ENCODE measurements around the gene ADGRV1.
"Not testable (repeated sequence)": the region's sequence is repeated elsewhere in the genome, so short reads cannot be mapped to it uniquely, and the experiment has no call there.

Gene ADGRV1

DNA sequence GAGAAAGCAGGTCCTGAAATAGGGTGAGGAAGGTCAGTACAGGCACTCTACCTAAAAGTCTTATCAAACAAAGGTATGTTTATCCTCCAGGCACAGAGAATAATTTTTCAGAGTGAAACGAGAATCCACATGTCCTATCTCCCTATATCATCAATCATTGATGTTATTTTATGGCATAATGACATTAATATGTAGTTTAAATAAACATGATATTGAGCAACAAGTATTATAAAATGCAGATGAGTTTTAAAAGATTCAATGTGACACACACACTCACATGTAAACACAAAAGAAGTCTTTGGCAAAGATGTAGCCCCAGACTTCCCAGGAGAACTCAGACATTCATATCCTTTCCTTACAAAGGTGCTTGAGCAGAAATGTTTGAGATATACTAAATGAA lies 389.1 kb downstream of the ADGRV1 start:
- no peak for DNase-seq (ENCODE audit: low read depth)

DNA sequence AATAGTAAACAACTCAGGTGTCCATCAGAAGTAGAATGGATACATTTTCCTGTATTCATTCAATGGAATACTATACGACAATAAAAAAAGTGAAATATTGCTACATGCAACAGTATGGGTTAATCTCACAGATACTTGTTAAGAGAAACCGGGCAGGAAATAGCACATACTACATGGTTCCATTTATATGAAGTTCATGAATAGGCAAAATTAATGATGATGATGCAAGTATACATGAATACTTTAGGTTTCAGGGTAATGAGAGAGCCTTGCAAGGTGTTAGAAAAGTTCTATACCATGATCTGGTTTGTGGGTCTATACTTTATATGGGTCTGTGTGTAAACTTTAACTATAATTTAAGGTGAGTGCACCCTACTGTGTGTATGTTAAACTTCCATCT lies 390.4 kb downstream of the ADGRV1 start:
- DNase-seq (ENCODE audit: low read depth): no peak

DNA sequence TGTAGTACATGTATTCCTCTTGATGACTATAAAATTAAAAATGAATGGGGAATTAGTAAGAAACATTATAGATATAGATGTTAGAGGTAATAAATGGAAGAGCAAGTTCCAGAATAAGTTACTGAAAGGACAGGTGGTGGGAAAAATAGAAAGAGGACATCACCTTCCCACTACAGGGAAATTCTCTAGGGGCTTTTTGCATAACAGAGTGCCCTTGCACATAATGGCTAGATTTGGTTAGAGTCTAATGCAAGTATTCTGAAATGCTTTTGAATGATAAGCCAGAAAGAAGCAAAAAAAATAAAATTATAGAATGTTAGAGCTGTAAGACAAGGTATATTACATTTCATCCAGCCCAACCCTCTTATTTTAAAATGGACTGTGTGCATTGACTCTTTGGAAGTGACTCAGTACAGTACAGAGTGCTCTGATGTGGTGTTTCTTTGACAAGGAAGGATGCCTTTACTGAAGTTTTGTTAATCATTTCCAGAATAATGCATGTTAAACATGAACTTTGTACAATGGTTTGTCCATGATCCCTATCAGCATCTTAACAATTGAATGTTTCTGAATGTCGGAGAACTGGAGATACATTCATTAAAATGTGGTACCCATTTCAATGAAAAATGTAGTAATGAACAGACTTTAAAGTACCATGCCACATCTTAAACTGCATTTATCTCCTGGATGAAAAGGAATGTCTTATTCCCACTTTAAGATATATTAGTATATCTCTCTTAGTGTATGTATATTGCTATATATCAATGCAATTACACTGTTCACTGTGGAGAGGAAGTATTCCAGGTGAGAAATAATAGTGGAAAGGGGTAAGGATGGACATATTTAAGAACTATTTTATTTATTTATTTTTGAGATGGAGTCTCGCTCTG lies 391.1 kb downstream of the ADGRV1 start:
- no peak for DNase-seq (ENCODE audit: low read depth)

DNA sequence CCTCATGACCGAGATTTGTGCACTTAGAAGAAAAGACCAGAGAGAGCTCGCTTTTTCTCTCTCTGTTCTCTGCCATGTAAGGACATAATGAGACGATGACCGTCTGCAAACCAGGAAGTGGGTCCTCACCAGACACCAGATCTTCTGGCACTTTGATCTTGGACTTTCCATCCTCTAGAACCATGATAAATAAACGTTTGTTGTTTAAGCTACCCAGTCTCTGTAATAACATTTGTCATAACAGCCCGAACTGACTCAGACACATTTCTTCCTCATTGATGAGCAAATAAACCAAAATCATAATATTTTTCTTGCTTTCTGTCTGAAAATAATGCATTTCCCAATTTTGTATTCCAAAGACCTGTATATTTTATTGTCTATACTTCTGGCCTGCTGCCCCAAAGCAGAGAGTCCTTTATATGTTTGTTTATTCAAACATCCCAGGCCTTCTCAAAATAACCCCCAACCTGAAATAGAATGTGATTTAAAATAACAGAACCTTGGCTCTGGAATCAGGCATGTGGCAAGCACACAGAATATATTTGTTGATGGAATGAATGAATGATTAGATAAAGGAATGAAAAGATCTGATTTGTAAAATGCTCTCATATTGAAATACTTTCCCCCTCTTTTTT lies 396.5 kb downstream of the ADGRV1 start:
- DNase-seq (ENCODE audit: low read depth): no peak

DNA sequence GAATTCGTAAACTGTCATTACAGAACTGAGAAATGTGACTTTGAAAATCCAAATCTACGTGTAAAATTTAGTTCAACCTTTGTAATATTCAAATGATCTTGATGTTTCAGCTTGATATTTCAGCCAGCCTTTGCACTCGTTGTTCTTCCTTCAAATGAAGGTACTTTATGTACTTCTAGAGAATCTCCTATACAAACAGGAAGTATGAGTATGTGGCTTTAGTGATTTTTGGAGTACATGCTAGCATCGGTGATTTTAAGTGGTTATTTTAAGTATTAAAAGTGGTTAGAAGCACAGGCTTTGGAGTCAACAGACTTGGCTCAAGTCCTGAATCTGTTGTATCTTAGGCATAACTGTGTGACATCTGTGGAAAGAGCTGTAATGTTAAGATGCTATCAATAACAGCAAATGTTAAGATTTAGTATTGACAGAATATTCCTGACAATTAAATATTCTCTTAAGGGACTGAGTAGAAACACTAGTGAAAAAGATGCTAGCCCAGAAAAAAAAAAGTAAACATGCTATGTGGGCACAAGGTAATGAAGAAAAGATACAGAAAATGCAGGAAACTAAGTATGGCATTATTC lies 398.0 kb downstream of the ADGRV1 start:
- no peak for DNase-seq (ENCODE audit: low read depth)

DNA sequence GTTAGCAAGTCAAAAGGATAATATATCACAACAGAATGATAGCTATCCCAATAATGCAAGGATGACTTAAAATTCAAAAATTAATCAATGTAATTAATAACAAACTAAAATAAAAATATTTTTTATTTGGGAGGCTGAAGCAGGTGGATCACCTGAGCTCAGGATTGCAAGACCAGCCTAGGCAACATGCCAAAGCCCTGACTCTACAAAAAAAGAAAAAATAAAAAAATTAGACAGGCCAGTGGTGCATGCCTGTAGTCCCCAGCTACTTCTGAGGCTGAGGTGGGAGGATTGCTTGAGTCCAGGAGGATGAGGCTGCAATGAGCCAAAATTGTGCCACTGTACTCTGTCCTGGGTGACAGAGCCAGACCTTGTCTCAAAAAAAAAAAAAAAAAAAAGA lies 399.3 kb downstream of the ADGRV1 start:
- DNase-seq (ENCODE audit: low read depth): no peak

DNA sequence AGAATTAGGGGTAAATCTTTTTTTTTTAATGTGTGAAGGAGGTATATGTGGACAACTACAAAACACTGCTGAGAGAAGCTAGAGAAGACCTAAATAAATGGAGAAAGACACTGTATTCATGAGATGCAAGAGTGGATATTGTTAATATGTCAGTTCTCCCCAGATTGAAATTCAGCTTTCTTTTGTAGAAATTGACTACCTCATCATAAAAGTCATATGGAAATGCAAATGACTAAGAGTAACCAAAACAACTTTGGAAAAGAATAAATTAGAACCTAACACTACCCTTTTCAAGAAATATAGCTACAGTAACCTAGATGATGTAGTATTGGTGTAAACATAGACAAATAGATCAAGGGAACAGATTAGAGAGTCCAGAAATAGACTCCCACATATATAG lies 400.7 kb downstream of the ADGRV1 start:
- no peak for DNase-seq (ENCODE audit: low read depth)

DNA sequence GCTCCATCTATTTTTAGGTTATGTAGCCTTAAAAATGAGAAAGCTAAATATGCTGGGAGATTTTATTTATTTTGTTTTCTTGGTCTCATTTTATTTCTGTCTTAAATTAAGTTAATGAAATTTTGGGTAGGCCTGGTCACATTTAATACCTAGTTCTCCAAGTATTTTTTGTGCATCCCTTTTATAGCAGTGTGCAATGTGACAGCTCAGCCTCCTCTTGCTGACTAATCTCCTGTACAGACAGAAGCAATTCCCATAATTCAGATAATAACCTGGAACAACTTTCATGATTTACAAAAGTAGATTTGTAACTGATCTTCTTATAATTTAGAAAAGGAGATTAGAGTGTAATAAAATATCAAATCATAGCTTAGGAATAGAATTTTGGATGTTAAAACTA lies 403.9 kb downstream of the ADGRV1 start:
- no peak for DNase-seq (ENCODE audit: low read depth)

DNA sequence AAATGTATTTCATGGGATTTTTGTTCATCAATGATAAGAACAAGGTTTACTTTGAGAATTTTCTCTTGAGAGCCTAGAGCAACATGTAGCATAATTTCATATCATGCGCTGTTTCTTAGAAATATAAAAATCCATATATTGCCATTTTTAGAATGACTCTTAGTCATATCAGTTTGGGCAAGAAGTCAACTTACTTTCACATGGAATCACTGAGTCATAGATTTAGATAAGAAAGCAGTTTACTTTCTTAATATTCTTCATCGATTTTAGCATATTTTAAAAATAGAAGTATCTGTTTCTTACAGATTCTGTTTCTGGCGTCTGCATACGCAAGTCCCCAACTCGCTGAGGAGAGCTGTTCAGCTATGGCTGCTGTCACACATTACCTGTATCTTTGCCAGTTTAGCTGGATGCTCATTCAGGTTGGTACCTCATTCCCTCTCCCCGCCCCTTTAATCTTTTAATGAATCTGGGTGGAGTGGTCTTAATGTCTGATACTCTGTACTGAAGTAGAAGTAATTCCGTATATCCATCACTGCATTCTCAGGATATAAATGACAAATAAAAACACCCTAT lies 406.6 kb downstream of the ADGRV1 start:
- DNase-seq (ENCODE audit: low read depth): no peak

DNA sequence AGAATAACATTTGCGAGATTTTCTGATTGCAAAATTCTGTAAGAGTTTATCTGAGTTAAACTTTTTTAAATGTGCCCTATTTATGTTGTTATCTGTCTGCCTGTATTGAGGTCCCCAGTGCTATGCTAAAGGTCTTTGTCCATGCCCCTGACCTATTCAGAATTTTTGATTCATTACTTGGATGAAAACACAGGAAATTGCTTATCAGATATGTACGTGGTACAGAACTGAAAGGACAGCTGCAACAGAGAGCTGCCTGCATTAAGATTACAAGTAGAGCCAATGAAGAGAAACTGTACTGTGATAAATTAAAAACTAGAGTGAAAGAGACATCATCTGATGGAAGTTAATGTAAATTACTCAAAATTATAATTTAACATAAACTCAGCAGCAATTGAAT lies 408.8 kb downstream of the ADGRV1 start:
- no peak for DNase-seq (ENCODE audit: low read depth)

DNA sequence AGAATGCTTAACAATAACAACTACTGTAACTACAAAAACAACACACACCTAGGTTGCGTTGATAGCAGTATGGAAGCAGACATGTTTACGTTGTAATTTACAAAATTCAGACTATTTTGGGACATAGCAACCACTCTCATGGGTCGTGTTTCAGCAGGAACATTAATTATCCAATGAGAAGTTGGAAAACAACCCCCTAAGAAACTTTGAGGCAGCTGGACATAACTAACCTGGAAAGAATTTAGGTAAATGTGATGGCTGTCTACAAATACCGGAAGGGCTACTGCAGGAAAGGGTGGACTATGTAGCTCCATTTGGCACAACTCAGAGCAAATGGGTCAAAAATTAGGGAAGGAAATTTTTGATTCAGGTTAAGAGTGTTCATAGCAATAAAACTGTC lies 409.3 kb downstream of the ADGRV1 start:
- DNase-seq (ENCODE audit: low read depth): no peak

DNA sequence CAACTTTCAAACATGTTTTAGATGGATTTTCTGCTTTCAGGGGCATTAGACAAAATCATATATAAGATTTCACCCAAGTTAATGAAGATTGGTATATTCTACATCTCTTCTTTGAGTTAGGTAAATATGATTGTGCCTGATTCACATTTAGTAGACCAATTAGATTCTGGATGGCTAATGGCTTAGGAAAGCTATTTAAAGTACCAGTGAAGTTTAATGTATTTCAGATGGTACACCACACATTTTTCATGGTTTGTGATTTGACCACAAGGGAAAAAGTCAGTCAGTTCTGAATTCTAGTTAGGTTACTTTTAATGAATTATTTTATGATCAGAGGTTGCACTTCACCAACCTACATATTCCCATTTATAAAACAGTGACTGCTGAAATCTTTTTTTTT lies 409.7 kb downstream of the ADGRV1 start:
- DNase-seq (ENCODE audit: low read depth): no peak

DNA sequence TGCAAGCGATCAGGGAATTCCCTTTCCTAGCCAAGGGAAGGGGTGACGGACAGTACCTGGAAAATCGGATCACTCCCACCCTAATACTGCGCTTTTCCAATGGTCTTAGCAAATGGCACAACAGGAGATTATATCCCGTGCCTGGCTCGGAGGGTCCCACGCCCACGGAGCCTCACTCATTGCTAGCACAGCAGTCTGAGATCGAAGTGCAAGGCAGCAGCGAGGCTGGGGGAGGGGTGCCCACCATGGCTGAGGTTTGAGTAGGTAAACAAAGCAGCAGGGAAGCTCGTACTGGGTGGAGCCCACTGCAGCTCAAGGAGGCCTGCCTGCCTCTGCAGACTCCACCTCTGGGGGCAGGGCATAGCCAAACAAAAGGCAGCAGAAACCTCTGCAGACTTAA lies 411.3 kb downstream of the ADGRV1 start:
- DNase-seq (ENCODE audit: low read depth): not testable (repeated sequence)

DNA sequence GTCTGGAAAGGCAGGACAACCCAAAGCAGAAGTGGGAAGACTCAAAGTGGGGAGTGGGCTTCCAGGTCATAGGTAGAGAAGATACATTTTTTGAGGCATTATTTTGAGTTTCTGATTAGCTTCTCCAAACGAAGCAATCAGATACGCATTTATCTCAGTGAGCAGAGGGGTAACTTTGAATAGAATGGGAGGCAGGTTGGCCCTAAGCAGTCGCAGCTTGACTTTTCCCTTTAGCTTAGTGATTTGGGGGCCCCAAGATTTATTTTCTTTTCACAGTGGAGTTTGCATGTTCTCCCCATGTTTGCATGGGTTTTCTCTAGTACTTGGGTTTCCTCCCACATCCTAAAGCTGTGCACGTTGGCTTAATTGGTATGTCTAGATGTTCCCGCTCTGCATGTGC lies 422.6 kb downstream of the ADGRV1 start:
- DNase-seq (ENCODE audit: low read depth): no peak

DNA sequence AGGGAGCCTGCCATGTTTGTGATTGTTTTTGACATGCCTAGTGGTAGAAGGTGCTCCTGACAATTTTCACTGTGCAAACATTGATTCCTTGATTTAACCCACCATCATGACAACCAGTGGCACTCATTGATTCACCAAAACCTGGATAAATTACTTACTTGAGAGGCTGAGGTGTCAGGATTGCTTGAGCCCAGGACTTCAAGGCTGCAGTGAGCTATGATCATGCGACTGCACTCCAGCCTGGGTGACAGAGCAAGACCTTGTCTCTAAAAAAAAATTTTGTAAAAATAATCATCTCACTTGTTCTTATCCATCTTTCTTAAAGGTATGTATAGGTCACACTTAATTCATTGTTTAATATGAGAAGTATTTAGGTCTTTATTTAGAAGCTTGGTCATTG lies 423.2 kb downstream of the ADGRV1 start:
- no peak for DNase-seq (ENCODE audit: low read depth)

DNA sequence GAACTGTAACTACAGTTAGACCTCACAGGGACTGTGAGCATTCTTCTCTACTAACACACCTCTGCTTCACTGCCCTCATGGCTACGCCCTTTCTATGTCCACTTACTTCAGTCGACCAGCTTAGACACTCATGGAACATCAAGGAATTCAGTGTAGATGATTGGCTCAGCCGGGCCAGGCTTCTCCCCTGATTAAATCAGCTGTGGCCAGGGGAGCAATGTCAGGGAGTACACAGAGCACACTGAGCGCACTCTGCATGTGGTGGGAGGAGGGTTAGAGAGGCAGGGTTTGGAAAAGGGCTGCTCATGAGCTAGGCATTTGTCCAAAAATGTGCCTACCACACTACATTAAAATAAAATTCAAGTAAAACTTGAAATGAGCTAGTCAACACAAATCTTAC lies 424.0 kb downstream of the ADGRV1 start:
- DNase-seq (ENCODE audit: low read depth): no peak

DNA sequence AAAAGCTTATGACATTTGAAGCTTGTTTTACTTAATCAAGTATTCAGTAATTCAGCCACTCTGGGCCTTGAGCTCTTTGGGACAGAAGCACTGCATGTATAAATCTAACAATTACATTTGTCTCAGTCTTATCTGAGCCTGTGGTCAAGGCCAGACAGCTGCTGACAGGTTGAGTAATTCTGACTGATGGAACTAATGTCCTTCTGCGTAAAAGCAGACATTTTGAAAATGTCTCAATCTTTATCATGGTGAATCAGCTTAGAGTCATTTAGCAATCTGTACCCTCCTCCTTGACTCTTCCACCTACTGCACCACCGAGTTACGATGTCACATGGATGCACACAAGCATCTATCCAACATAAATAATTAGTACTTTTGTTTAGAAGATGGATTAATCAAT lies 424.6 kb downstream of the ADGRV1 start:
- no peak for DNase-seq (ENCODE audit: low read depth)

DNA sequence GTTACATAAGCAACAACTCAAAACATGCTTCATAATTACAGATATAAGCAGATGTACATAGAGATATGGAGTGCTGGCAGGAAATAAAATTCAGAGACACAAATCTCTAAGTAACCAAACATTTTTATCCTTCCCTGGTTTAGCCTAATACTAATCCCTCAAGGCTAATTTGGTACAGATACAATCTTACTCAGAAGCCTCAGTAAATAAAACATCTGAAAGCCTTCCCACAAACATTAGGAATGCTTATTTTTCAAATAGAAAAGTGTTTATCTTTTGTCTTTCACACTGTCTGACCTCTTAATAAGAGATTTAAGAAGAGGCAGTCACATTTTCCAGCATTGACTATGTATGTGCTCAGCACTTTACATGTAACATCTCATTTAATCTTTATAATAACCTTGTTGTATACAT lies 425.1 kb downstream of the ADGRV1 start:
- no peak for DNase-seq (ENCODE audit: low read depth)

DNA sequence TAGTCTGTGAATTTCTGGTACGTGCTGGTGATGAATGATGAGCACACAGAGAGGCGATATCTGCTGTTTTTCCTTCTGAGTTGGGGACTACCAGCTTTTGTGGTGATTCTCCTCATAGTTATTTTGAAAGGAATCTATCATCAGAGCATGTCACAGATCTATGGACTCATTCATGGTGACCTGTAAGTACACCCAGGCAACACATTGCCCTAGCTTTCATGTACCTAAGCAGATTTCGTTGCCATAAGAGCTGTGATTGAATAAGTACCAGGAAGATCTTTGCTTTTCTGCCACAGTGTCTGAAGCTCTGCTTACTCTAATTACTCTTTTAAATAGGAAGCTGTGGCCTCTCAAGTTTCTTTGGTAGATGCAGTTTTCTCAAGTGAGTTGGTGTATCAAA lies 426.7 kb downstream of the ADGRV1 start:
- no peak for DNase-seq (ENCODE audit: low read depth)

DNA sequence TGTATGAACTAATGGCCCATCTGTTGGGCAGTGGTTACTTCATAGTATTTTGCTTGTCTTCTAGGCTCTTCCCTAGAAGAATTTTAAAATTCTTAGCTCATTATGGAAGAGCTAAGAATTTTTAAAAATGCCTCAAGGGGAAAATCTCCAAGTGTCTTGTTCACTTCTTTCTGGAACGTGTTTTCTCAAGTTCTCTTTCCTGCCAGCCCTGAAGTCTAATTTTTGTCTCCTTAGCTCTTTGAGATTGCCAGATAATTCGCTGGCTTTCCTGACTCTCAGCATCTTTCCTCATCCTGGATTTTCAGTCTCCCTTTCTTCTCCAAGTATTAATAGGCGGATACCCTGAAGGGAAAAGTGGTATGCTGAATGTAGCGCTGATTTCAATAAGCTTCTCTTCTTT lies 429.1 kb downstream of the ADGRV1 start:
- no peak for DNase-seq (ENCODE audit: low read depth)

DNA sequence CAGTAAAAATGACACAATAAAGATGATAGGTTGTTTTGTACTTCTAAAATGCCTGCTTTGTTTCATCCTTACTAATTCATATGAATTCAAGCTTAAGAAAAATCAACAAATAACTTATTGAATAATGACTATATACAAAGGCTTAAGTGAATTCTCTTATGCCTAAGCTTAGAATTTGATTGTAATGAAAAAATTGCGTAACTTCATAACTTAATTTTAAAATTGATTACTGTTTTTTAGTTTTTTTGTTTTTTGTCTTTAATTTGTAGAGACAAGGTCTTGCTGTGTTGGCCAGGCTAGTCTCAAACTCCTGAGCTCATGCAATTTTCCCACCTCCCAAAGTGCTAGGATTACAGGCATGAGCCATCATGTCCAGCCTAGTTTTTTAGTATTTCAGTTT lies 432.6 kb downstream of the ADGRV1 start:
- no peak for DNase-seq (ENCODE audit: low read depth)

DNA sequence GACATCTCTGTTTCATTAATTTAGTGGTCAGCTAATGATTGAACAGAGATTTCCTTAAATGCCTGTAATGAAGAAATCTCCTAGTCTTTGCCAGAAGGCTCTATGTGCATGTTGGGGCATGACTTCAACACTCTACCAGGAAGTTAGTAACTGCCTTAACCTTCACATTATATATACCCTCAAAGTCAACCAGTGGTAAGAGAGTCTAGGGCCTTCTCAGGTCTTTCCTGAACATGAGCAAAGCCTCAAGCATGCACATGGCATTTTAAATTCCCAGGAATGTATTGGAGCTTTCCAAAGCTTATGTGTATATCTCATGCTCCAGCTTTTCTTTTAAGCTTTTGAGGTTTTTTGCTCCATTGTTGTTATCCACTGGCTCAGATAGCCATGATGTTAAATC lies 436.2 kb downstream of the ADGRV1 start:
- DNase-seq (ENCODE audit: low read depth): no peak

DNA sequence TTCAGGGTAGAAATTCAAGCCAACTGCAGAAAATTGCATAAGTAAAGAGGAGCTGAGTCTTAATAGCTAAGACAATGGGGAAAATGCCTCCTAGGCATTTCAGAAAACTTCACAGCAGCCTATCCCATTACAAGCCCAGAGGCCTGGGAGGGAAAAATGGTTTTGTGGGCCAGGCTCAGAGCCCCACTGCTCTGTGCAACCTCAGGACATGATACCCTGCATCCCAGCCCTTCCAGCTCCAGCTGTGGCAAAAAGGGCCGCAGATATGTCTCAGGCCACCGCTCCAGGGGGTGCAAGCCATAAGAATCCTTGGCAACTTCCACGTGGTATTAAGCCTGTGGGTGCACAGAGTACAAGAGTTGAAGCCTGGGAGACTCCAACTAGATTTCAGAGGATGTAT lies 437.5 kb downstream of the ADGRV1 start:
- no peak for DNase-seq (ENCODE audit: low read depth)

Data from stimulated activated CD8-positive, alpha-beta memory T cell treated with anti-CD3 and anti-CD28 coated beads, Interleukin-7, amount 100 ng/mL, for 24 hours (primary cell).